ENCODE results near the gene ANXA10. TPM values are rescaled to one million over a fixed set of nuclear protein-coding genes. Genes with fewer than 3 reads are reported as not detected.

The ANXA10 gene
- total and polyA plus RNA-seq, 2 donors (not counting 3 experiments of a cell fraction or from before 2014, with no cell fraction given), result not detected

DNA sequence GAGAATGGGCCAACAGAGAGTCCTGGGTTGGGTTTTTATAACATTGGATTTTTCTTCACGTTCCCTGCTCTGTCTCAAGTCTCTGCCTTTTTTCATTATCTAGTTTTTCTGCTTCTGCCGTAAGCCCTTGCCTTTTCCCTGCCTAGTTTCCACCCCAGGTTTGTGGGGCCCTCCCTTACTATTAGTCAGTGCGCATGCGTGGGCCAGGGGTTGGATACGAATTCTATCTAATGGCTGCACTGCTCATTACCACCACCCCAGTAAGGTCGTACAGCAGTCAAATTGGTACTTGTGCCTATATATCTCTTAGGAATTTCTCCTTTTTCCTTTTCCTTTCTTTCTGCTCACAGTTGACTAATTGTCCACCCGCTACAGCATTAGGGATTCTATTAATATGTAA lies 49.4 kb downstream of the ANXA10 start:
- Histone ChIP-seq H3K36me3 (ENCODE audit: control insufficient read depth in 2 of 2, extremely low read depth in 1 of 2, insufficient read depth in 2 of 2, low read length in 2 of 2) (no peaks in the 10 kb centered on the region), H3K79me2 (ENCODE audit: control insufficient read depth, insufficient read depth, low read length) (no peaks in the 10 kb centered on the region), H3K27ac (ENCODE audit: insufficient read depth, low read depth, low read length) (no peak overlapping the region), H3K27me3 (ENCODE audit: control insufficient read depth in 2 of 2, insufficient read depth in 2 of 2, low read length in 2 of 2) (no peaks in the 10 kb centered on the region), H3K4me3 (replicated peaks in 1 of 3; ENCODE audit: insufficient read depth in 1 of 3, low read depth in 1 of 3, low read length in 3 of 3) (no peak overlapping the region), H2AFZ (ENCODE audit: low read depth, low read length) (no peak overlapping the region), H3K9me1 (replicated peaks; ENCODE audit: control insufficient read depth, extremely low read depth, insufficient read depth, low read length) (no peaks in the 10 kb centered on the region), H3K9ac (replicated peaks; ENCODE audit: extremely low read depth, insufficient read depth, low read length) (no peak overlapping the region), H3K4me1 (ENCODE audit: control insufficient read depth, extremely low read depth, insufficient read depth, low read length) (no peaks in the 10 kb centered on the region), H3K9me3 (replicated peaks; ENCODE audit: control insufficient read depth, insufficient read depth, low read length) (no peaks in the 10 kb centered on the region), H4K20me1 (replicated peaks; ENCODE audit: control insufficient read depth, extremely low read depth, insufficient read depth, low read length) (no peaks in the 10 kb centered on the region), H3K4me2 (ENCODE audit: insufficient read depth, low read length) (no peak overlapping the region)
- intact Hi-C loops (cut with micrococcal nuclease), result no loop called here
- CTCF ChIA-PET, result no interaction called here
- DNase-seq (ENCODE audit: low read depth, low spot score), result no peak
- no TSS peak for BruUV-seq (replicated peaks)
- POLR2A ChIA-PET, result no interaction called here
- no peak for FAIRE-seq
- dilution Hi-C loops (cut with MboI; ENCODE audit: extremely low pct_ligation_motif_present, low sequenced_read_pairs), result no loop called here
- TF ChIP-seq GATA2 (IDR thresholded peaks at IDR 0.05; ENCODE audit: insufficient read depth, insufficient read length, low read depth, low read length) (no peak), FOS (IDR thresholded peaks at IDR 0.05; ENCODE audit: borderline replicate concordance, insufficient read depth, low read length) (no peak), POLR2AphosphoS5 (IDR thresholded peaks at IDR 0.05; ENCODE audit: insufficient read depth, low read depth, low read length) (no peak), MYC (IDR thresholded peaks at IDR 0.05; ENCODE audit: low read depth, low read length) (no peak), EZH2 (IDR thresholded peaks at IDR 0.05; ENCODE audit: borderline replicate concordance, low read depth, low read length, severe bottlenecking) (no peak), POLR2A (IDR thresholded peaks at IDR 0.05; ENCODE audit: low read depth, low read length) (no peak), JUN (IDR thresholded peaks at IDR 0.05; ENCODE audit: borderline replicate concordance, insufficient read depth, insufficient read length, low read depth) (no peak)
- TF ChIP-seq, protein P1, sequence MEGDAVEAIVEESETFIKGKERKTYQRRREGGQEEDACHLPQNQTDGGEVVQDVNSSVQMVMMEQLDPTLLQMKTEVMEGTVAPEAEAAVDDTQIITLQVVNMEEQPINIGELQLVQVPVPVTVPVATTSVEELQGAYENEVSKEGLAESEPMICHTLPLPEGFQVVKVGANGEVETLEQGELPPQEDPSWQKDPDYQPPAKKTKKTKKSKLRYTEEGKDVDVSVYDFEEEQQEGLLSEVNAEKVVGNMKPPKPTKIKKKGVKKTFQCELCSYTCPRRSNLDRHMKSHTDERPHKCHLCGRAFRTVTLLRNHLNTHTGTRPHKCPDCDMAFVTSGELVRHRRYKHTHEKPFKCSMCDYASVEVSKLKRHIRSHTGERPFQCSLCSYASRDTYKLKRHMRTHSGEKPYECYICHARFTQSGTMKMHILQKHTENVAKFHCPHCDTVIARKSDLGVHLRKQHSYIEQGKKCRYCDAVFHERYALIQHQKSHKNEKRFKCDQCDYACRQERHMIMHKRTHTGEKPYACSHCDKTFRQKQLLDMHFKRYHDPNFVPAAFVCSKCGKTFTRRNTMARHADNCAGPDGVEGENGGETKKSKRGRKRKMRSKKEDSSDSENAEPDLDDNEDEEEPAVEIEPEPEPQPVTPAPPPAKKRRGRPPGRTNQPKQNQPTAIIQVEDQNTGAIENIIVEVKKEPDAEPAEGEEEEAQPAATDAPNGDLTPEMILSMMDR (IDR thresholded peaks at IDR 0.05; ENCODE audit: extremely low read depth in 1 of 2, insufficient read depth in 1 of 2, low read depth in 1 of 2, low read length in 2 of 2), result no peak
- TF ChIP-seq, protein P2, sequence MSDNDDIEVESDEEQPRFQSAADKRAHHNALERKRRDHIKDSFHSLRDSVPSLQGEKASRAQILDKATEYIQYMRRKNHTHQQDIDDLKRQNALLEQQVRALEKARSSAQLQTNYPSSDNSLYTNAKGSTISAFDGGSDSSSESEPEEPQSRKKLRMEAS (IDR thresholded peaks at IDR 0.05; ENCODE audit: insufficient read depth, insufficient read length), result no peak
